GM12865 (cell line): ENCODE results near the gene PER2.

Experiments
- DNase-seq: peaks from one replicate; pipeline ENCODE4 v3.0.0; 2010; ENCODE audit warnings: low read depth
- H3K4me3 ChIP-seq: 2 replicates; pipeline ENCODE4 v1.5.1; 2011; ENCODE audit warnings: mild to moderate bottlenecking, low read depth, low read length, control low read depth
- CTCF ChIP-seq: IDR thresholded peaks from 2 replicates; pipeline ENCODE4 v1.5.1; 2011; ENCODE audit warnings: low read length, control low read depth, low read depth, inconsistent platforms; ENCODE audit not compliant: insufficient read depth; ENCODE audit errors: missing control alignments

PER2 gene

GRCh38 chr2:238286551-238286950, 1.9 kb downstream of the PER2 start:
- no peak overlapping the region for H3K4me3 ChIP-seq
- no peak for TF ChIP-seq CTCF

GRCh38 chr2:238286095-238286494, 2.3 kb downstream of the PER2 start:
- TF ChIP-seq CTCF: no peak
- no peak for DNase-seq
- H3K4me3 ChIP-seq: no peak overlapping the region

More at GRCh38 chr2:238286551-238286950, 1.9 kb downstream of the PER2 start:
- DNase-seq: no peak

- TF ChIP-seq CTCF: no peak
- H3K4me3 ChIP-seq: no peak overlapping the region
- no peak for DNase-seq
Measured at GRCh38 chr2:238285653-238286082, 2.7 kb downstream of the PER2 start.

DNA sequence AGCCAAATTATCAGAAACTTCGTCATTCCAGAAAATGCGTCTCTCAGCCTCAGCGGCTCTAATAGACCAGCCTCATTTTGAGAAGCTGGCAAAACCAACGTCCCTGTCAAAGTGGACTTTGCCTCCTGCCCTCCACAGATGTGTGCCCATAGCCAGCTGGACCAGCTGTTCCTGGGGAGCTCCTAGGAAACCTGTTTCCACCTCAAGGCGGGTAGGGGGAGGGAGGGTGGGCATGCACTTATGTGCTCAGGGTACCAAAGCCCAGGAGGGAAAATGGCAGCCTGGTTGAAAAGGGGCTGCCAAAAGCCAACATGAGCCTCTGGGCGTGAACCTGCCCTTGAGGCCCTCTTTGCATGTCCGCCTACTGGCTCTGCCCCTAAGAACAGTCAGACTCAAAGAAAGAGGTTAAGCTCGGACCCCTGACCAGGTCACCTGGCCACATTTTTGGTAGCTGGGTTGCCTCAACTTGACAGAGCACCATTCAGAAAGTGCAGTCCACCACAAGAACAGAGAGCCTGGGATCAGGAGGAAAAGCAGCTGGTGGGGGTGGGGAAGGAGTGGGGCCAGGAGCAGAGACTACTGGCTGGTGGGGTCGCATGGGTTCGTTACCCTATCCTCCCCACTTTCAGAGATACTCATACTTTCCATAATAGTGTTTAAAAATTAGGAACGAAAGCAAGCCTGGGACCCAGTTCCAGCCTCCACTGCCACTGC, 3.5 kb downstream of the PER2 start:
- no peak overlapping the region for H3K4me3 ChIP-seq
- no peak for TF ChIP-seq CTCF
- DNase-seq: no peak

- no peak overlapping the region for H3K4me3 ChIP-seq
- DNase-seq: no peak
- no peak for TF ChIP-seq CTCF
Measured at GRCh38 chr2:238282861-238283738, 5.3 kb downstream of the PER2 start.

- DNase-seq: no peak
- no peak overlapping the region for H3K4me3 ChIP-seq
- TF ChIP-seq CTCF: no peak
Measured at GRCh38 chr2:238281826-238282480, 6.5 kb downstream of the PER2 start.
